OCI-LY3 (cell line): ENCODE measurements around the gene HS2ST1.

Source experiments
- EZH2phosphoT487 ChIP-seq: fragments of 200-600 bp; shearing (Covaris generic); IDR thresholded peaks from 2 replicates; pipeline ENCODE4 v1.6.1; 2018; ENCODE audit warnings: antibody characterized with exemption, mixed run types, low read depth
- TF ChIP-seq, protein P1 (sequence below): fragments of 200-600, 300-600 bp; sonication (generic); IDR thresholded peaks from 2 replicates; pipeline ENCODE4 v1.5.1; 2014; ENCODE audit warnings: antibody characterized with exemption, low read length, low read depth

DNA sequence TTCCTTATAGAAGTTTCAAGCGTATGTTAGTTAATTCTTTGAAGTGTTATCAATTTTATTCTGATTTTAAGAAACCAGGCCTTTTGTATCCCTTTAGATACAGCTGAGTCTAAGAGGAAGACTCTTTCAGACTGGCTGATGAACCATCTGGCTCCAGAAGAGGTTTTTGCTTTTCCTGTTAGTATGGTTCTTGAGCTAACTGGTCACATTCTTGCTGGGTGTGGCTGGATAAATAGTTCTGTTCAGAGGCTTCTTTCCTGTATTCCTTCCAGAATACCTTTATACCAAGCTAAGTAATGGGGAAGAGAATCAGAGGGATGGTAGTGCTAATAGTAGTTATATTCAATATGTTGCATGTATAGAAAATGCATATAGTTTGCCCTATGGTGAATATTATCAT lies 12.4 kb downstream of the HS2ST1 start:
- TF ChIP-seq, protein P1, sequence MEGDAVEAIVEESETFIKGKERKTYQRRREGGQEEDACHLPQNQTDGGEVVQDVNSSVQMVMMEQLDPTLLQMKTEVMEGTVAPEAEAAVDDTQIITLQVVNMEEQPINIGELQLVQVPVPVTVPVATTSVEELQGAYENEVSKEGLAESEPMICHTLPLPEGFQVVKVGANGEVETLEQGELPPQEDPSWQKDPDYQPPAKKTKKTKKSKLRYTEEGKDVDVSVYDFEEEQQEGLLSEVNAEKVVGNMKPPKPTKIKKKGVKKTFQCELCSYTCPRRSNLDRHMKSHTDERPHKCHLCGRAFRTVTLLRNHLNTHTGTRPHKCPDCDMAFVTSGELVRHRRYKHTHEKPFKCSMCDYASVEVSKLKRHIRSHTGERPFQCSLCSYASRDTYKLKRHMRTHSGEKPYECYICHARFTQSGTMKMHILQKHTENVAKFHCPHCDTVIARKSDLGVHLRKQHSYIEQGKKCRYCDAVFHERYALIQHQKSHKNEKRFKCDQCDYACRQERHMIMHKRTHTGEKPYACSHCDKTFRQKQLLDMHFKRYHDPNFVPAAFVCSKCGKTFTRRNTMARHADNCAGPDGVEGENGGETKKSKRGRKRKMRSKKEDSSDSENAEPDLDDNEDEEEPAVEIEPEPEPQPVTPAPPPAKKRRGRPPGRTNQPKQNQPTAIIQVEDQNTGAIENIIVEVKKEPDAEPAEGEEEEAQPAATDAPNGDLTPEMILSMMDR, result no peak
- TF ChIP-seq EZH2phosphoT487, result no peak
